HG02759 (cell line): ENCODE measurements around the gene GATD1.

Experiments used
- ATAC-seq: cut with Tn5 transposase; IDR thresholded peaks from one replicate; pipeline ENCODE4 v1.9.1; 2021; ENCODE audit warnings: mild to moderate bottlenecking, moderate library complexity; ENCODE audit not compliant: unreplicated experiment

Gene GATD1

GRCh38 chr11:796565-797295 lies 19.4 kb upstream of the GATD1 start:
- no peak for ATAC-seq

GRCh38 chr11:795634-796564 lies 18.6 kb upstream of the GATD1 start:
- peak; percentile 20 for ATAC-seq

GRCh38 chr11:794766-795633 lies 17.7 kb upstream of the GATD1 start:
- ATAC-seq = no peak

- ATAC-seq = no peak
Measured at GRCh38 chr11:794013-794765, 16.9 kb upstream of the GATD1 start.

GRCh38 chr11:793556-793955 lies 16.3 kb upstream of the GATD1 start:
- ATAC-seq = no peak

- ATAC-seq = no peak
Measured at GRCh38 chr11:792873-793272, 15.6 kb upstream of the GATD1 start.

- no peak for ATAC-seq
Measured at GRCh38 chr11:792535-792821, 15.2 kb upstream of the GATD1 start.

- ATAC-seq = no peak
Measured at GRCh38 chr11:791658-792534, 14.6 kb upstream of the GATD1 start.

GRCh38 chr11:790721-791564 lies 13.7 kb upstream of the GATD1 start:
- no peak for ATAC-seq

GRCh38 chr11:789943-790342 lies 12.7 kb upstream of the GATD1 start, which contains the start of gene CEND1:
Gene CEND1 (minus strand): TSS chr11:790090. CDS start chr11:788576, 1,514 bp downstream.
- ATAC-seq = no peak

- ATAC-seq = no peak
Measured at GRCh38 chr11:788953-789940, 12.0 kb upstream of the GATD1 start.

GRCh38 chr11:788009-788640 lies 10.8 kb upstream of the GATD1 start:
- ATAC-seq = no peak

- no peak for ATAC-seq
Measured at GRCh38 chr11:787084-787675, 9.9 kb upstream of the GATD1 start.

- ATAC-seq = no peak
Measured at GRCh38 chr11:786235-787083, 9.2 kb upstream of the GATD1 start.

GRCh38 chr11:783581-784015 lies 6.3 kb upstream of the GATD1 start:
- ATAC-seq = no peak
